GM18511 (cell line): ENCODE data around the gene PLA2G4D.

Source experiments
- ATAC-seq: cut with Tn5 transposase; IDR thresholded peaks from one replicate; pipeline ENCODE4 v1.9.1; 2021; ENCODE audit warnings: mild to moderate bottlenecking, moderate library complexity; ENCODE audit not compliant: unreplicated experiment

The PLA2G4D gene

DNA sequence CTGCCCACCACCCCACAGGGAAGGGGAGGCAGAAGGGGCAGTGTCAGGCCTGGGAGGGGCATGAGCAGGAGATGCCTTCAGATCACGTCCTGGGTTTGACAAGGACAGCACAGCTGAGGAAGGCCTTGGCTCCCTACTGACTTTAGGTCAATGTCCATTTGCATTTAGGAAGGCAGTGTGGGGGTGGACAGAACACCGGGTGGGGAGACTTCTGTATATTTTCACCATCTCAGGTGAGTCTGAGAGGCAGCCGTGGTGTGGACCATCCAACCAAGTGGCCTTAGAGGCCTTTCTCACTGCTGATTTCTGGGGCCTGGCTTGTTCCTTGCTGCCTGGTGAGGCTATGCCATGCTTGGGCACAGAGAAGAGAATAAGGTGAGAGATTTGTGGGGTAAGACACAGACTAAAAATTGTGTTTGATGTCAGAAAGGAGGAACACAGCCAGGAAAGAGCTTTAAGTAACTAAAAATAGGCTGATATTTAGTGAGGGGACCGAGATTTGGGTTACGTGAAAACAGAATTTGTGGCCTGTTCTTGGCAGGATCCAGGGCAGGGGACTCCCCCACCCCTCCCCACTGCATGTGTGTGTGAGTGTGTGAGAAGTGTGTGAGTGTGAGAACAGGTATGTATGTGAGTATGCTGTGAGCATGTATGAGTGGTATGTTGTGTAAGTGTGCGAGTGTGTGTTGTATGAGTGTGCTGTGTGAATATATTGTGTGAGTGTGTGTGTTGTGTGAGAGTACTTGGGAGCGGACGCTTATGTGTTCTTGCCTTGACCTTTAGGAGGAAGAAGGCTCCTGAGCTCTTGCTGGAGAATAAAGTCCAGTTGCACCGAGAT is 61.8 kb downstream of the PLA2G4D start:
- no peak for ATAC-seq

DNA sequence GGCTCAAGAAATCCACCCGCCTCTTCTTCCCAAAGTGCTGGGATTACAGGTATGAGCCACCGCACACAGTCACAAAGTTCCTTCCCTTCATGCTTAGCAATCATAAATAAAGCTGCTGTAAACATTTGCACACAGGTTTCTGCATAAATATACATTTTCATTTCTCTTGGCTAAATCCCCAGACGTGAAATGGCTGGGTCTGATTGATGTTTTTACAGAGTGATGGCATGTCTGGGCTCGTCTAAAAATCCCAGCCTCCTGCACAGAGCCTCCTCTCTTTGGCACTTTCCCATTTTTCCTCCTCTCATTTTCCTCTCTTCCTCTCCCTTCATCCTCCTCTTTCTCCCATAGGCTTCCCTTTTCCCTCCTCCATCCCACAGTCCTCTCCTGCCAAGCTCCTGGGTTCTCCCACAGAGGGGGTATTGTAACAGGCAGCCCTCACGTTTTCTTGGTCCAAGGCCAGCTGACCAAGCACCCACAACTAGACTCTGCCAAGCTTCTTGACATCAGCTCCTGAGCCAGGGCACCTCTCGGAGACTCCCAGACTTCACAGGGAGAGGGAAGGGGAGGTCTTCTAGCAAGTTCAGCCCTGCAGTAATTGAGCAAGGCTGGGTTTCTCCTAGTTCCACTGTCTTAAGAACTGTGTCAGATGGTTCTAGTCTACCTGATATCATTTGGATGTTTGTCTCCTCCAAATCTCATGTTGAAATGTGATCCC is 63.0 kb downstream of the PLA2G4D start:
- no peak for ATAC-seq

DNA sequence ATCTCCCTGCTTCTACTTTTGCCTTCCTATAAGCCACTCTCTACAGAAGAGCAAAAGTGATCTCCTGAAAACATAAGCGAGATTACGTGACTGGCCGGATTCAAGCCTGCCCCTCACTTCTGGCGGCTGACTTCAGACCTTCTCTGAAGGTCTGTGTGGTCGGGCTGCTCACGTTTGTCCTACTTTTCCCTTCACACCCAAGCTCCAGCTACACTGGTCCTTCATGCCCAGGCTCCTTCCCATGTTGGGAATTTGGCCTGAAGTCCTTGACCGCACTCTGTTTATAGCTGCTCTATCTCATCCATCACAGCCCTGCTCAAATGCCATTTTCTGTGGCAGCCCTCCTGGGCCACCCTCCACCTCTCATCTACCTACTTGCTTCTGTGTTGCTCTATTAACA is 66.8 kb downstream of the PLA2G4D start:
- no peak for ATAC-seq

- no peak for ATAC-seq
Observed at GRCh38 chr15:42024303-42024702, 70.1 kb downstream of the PLA2G4D start.

- ATAC-seq, result no peak
Observed at GRCh38 chr15:42021593-42021992, 72.8 kb downstream of the PLA2G4D start.

DNA sequence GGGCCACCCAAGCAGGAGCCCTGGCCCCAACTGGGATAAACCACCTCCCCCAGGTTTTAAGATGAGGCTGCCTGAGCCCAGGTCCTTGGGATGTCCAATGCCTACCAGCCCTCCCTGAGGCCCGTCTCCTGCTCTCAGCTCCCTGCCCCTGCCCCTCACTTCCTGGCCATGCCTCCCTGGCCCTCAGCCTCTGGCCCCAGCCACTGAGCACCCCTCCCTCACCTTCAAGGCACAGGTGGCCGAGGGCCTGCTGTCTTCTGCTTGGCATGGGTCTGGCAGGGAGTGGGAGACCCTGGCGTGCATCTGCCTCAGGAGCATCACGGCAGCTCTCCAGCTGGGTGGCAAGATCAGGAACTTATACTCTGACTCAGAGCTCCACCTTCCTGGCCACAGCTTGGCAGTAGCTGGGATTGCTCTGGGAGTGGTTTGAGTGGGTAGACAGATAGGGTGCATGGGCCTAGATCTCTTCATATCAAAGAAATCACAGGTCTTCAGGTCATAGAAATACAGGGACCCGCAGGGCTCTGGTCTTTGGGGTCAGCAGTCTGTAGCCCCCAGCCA is 73.6 kb downstream of the PLA2G4D start, which contains the start of gene PLA2G4E:
PLA2G4E (minus strand) TSS at position 330 of the 561 bp plus-strand sequence; CDS start at position 318, 12 bp downstream.
- ATAC-seq, result no peak

GRCh38 chr15:42018306-42019224 is 75.8 kb downstream of the PLA2G4D start:
- ATAC-seq, result no peak
